Activated T-cell treated with anti-CD3 and anti-CD28 coated beads for 24 hours (primary cell): ENCODE results near the gene OXER1.
"Not testable (repeated sequence)": the region's sequence is repeated elsewhere in the genome, so short reads cannot be mapped to it uniquely, and the experiment has no call there.

Source experiments
- DNase-seq: peaks from one replicate; pipeline ENCODE4 v3.0.0-alpha.2; 2020; ENCODE audit warnings: low read depth

Gene OXER1

GRCh38 chr2:42752314-42752713 lies 11.6 kb downstream of the OXER1 start:
- no peak for DNase-seq

DNA sequence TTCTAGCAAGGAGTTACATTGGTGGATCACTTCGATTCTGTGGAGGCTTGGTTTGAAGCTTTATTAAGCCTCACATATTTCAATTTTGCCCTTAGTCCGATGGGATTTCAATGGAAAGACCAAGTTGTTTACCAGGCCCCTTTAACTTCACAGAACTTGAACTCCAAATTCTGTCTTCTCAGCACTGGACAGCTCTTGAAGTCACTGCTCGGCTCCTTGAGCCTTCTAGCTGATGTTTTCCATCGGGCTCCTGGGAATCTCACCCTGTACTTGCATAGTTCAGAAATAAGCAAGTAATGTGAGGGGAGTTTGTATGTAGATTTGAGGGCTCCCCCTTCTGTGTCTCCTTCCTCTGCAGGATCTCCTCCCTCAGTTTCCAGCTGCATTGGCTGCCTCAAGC lies 15.1 kb downstream of the OXER1 start:
- no peak for DNase-seq

DNA sequence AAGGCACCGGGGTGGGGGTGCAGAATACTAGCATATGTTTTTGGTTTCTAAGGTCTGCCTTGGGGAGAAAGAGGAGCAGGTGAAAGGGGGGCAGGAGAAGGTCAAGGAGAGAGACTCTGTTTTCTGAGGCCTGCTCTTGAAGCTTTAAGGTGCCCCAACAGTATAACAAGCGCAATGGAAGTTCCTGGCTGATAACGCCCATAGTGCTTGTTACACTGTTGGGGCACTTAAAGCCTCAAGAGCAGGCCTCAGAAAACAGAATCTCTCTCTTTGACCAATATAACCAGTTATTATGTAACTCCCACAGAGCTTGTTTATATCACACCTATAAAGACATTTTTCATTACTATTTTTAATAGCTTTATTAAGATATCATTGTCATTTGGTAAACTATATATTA lies 16.5 kb downstream of the OXER1 start:
- no peak for DNase-seq

DNA sequence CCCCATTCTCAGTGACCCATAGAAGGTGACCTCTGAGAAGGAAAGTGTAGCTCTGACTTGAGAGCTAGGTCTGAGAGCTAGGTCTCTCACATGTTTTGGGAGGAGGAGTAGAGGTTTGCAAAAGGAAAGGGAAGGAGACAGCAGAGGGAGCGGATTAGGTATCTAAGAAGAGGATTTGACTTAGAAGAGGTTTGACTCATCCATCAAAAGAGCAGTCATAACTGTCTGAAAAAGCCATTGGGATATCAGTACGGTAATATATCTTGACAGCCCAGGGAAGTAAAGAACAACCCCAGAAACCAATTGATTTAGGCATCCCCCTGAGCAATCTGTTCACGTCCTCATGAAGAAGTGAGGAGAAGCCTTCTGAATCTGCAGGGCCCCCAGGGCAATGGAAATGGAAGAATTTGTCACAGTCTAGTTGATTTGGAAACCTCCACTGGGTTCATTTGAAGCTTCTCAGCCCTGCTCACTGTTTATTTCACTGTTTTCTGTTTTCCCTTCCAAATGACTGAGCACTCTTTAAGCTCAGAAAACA lies 19.3 kb downstream of the OXER1 start:
- DNase-seq: no peak

- DNase-seq: no peak
Measured at GRCh38 chr2:42743659-42743990, 20.3 kb downstream of the OXER1 start.

GRCh38 chr2:42742740-42743658 lies 20.9 kb downstream of the OXER1 start:
- DNase-seq: no peak

DNA sequence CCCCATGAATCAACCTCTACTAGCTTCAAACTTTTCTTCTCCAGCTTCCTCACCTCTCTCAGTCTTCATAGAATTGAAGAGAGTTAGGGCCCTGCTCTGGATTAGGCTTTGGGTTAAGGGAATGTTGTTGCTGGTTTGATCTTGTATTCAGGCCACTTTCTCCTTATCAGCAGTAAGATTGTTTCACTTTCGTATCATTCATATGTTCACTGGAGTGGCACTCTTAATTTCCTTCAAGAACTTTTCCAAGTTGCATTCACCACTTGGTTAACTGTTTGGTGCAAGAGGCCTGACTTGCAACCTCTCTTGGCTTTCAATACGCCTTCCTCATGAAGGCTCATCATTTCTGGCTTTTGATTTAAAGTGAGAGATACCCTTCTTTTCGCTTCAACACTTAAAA lies 22.8 kb downstream of the OXER1 start:
- no peak for DNase-seq

GRCh38 chr2:42736598-42737322 lies 27.2 kb downstream of the OXER1 start:
- DNase-seq: no peak

- no peak for DNase-seq
Measured at GRCh38 chr2:42733852-42734251, 30.1 kb downstream of the OXER1 start.

GRCh38 chr2:42731316-42731715 lies 32.6 kb downstream of the OXER1 start:
- DNase-seq: not testable (repeated sequence)

GRCh38 chr2:42726680-42727079 lies 37.3 kb downstream of the OXER1 start:
- no peak for DNase-seq

GRCh38 chr2:42725657-42726056 lies 38.3 kb downstream of the OXER1 start:
- DNase-seq: no peak

- DNase-seq: no peak
Measured at GRCh38 chr2:42724886-42725285, 39.0 kb downstream of the OXER1 start.

GRCh38 chr2:42723465-42723864 lies 40.5 kb downstream of the OXER1 start:
- no peak for DNase-seq

DNA sequence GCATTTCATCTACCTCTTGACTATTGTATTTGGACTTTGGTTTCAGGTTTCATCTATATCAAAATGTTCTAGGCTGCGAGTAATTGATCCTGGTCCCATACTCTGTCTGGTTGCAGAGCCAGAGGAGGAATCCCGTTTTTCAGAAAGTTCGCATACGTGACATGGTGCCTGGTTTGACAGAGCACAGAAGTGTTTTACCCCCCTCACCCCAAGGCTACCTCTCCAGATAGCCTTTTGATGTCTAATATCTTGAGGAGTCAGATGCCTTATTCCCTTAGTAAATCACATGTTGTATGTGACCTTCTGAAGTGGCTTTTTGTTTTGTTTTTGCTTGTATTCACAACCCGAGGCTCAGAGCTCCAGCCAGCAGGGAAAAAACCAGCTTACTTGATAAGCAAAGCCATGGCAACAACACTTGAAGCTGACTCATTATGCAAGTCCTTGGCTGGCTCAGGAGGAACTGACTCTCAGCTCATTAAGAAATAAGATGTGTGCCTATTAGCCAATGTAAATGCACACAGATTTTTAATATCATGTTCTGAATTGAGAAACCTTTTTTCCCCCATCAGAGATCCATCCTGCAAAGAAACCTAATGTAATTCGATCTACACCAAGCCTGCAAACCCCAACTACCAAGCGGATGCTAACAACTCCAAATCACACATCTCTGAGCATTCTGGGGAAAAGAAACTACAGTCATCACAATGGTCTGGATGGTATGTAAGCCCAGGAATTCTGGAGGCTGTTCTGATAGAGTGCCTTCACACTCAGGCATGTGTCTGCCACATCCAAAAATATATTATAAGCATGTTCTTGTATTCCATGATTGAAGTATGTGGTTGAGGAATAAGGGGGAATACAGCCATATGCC lies 41.4 kb downstream of the OXER1 start:
- DNase-seq: no peak

- no peak for DNase-seq
Measured at GRCh38 chr2:42721898-42722297, 42.0 kb downstream of the OXER1 start.

DNA sequence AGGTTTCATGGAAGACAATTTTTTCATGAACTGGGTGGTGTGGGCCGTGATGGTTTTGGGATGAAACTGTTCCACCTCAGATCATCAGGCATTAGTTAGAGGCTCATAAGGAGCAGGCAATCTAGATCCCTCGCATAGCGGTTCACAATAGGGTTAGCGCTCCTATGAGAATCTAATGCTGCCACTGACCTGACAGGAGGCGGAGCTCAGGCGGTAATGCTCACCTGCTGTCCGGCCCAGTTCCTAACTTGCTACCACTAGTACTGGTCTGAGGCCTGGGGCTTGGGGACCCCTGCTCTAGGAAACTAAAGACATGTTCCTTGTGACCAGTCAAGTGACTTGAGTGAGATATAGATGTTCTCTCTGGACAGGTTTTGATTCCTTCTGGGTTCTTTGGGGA lies 49.2 kb downstream of the OXER1 start:
- no peak for DNase-seq

DNA sequence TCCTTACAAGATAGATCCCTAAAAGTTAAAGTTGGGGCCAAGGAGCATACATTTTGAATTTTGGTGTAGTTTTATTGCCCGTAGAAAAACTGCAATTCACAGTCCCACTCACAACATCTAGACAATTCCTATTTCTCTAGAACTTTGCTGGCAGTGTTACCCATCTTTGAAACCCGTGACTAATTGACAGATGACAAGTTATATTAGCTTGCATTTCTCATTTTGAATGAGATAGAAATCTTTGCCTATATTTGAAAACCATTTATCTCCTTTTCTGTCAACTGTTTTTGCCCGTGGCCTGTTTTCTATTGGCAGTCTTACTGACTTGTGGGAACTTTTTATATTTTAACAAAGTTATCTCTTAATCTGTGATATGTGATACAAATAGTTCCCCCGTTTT lies 50.0 kb downstream of the OXER1 start:
- DNase-seq: no peak

- DNase-seq: no peak
Measured at GRCh38 chr2:42712934-42713333, 51.0 kb downstream of the OXER1 start.
